H9 (cell line): ENCODE results near the gene NKAIN4. TPM values are rescaled to one million over a fixed set of nuclear protein-coding genes. Genes with fewer than 3 reads are reported as not detected.

Source experiments
- DNase-seq: peaks from one replicate; pipeline ENCODE4 v3.0.0-alpha.2; 2017
- H2AFZ ChIP-seq: one replicate; pipeline ENCODE4 v1.6.1; 2013; ENCODE audit warnings: mild to moderate bottlenecking, low read length, control low read depth, moderate library complexity
- H2AK5ac ChIP-seq: 2 replicates; pipeline ENCODE4 v1.6.1; 2013; ENCODE audit warnings: low read length, control low read depth, mixed read lengths; ENCODE audit not compliant: insufficient read length
- H2BK120ac ChIP-seq: one replicate; pipeline ENCODE4 v1.6.1; 2013; ENCODE audit warnings: low read depth, mild to moderate bottlenecking, low read length, control low read depth, inconsistent platforms; ENCODE audit not compliant: poor library complexity, severe bottlenecking
- H2BK12ac ChIP-seq: 2 replicates; pipeline ENCODE4 v1.6.1; 2013; ENCODE audit warnings: low read length, control low read depth, mixed read lengths, low read depth; ENCODE audit not compliant: insufficient read length
- H2BK15ac ChIP-seq: 2 replicates; pipeline ENCODE4 v1.6.1; 2013; ENCODE audit warnings: low read depth, low read length, control low read depth
- H2BK20ac ChIP-seq: one replicate; pipeline ENCODE4 v1.6.1; 2013; ENCODE audit warnings: low read depth, mild to moderate bottlenecking, low read length, control low read depth, inconsistent platforms; ENCODE audit not compliant: poor library complexity, severe bottlenecking
- H2BK5ac ChIP-seq: 2 replicates; pipeline ENCODE4 v1.6.1; 2013; ENCODE audit warnings: low read length, control low read depth, mixed read lengths; ENCODE audit not compliant: insufficient read length
- H3K14ac ChIP-seq: 2 replicates; pipeline ENCODE4 v1.6.1; 2013; ENCODE audit warnings: low read length, control low read depth; ENCODE audit not compliant: insufficient read depth
- H3K18ac ChIP-seq: 2 replicates; pipeline ENCODE4 v1.6.1; 2013; ENCODE audit warnings: low read depth, mild to moderate bottlenecking, mixed read lengths, low read length, control low read depth; ENCODE audit not compliant: insufficient read length
- H3K23ac ChIP-seq: 2 replicates; pipeline ENCODE4 v1.6.1; 2013; ENCODE audit warnings: low read length, control low read depth, mixed read lengths, low read depth; ENCODE audit not compliant: insufficient read length
- H3K23me2 ChIP-seq: 2 replicates; pipeline ENCODE4 v1.6.1; 2013; ENCODE audit warnings: low read depth, mild to moderate bottlenecking, mixed read lengths, low read length, control low read depth; ENCODE audit not compliant: insufficient read length, poor library complexity, severe bottlenecking
- H3K27ac ChIP-seq: 2 replicates; pipeline ENCODE4 v1.5.1; 2013; ENCODE audit warnings: low read length, control low read depth, mixed read lengths, low read depth; ENCODE audit not compliant: insufficient read length
- H3K27me3 ChIP-seq: 2 replicates; pipeline ENCODE4 v1.6.1; 2013; ENCODE audit warnings: low read length, control low read depth, inconsistent platforms; ENCODE audit not compliant: insufficient read depth
- H3K4ac ChIP-seq: 2 replicates; pipeline ENCODE4 v1.6.1; 2013; ENCODE audit warnings: low read depth, mild to moderate bottlenecking, control low read depth, inconsistent platforms, low read length, moderate library complexity
- H3K4me1 ChIP-seq: 2 replicates; pipeline ENCODE4 v1.6.1; 2013; ENCODE audit warnings: low read length, control low read depth, inconsistent platforms; ENCODE audit not compliant: insufficient read depth
- H3K4me2 ChIP-seq: 2 replicates; pipeline ENCODE4 v1.6.1; 2013; ENCODE audit warnings: low read length, control low read depth, mixed read lengths; ENCODE audit not compliant: insufficient read length, insufficient read depth
- H3K56ac ChIP-seq: 2 replicates; pipeline ENCODE4 v1.6.1; 2013; ENCODE audit warnings: low read depth, mild to moderate bottlenecking, mixed read lengths, low read length, control low read depth; ENCODE audit not compliant: insufficient read length
- H3K79me1 ChIP-seq: 2 replicates; pipeline ENCODE4 v1.6.1; 2013; ENCODE audit warnings: low read depth, mild to moderate bottlenecking, moderate library complexity, low read length, control low read depth, inconsistent platforms; ENCODE audit not compliant: insufficient read depth, poor library complexity, severe bottlenecking
- H3K79me2 ChIP-seq: 2 replicates; pipeline ENCODE4 v1.6.1; 2013; ENCODE audit warnings: low read length, control low read depth, inconsistent platforms; ENCODE audit not compliant: insufficient read depth
- H3K9ac ChIP-seq: 2 replicates; pipeline ENCODE4 v1.6.1; 2013; ENCODE audit warnings: low read length, control low read depth, mixed read lengths; ENCODE audit not compliant: insufficient read length; ENCODE audit errors: extremely low read depth
- H3K9me3 ChIP-seq: one replicate; pipeline ENCODE4 v1.6.1; 2013; ENCODE audit warnings: low read depth, low read length, inconsistent platforms; ENCODE audit not compliant: control insufficient read depth
- H3T11ph ChIP-seq: one replicate; pipeline ENCODE4 v1.6.1; 2013; ENCODE audit warnings: mild to moderate bottlenecking, low read length, control low read depth, inconsistent platforms
- H4K20me1 ChIP-seq: one replicate; pipeline ENCODE4 v1.6.1; 2013; ENCODE audit not compliant: control insufficient read depth, insufficient read length, insufficient read depth
- H4K5ac ChIP-seq: 2 replicates; pipeline ENCODE4 v1.6.1; 2013; ENCODE audit warnings: low read depth, mild to moderate bottlenecking, mixed read lengths, low read length, control low read depth; ENCODE audit not compliant: insufficient read length
- H4K8ac ChIP-seq: replicated peaks from 2 replicates; pipeline ENCODE4 v1.6.1; 2013; ENCODE audit warnings: low read length, control low read depth, mixed read lengths, low read depth; ENCODE audit not compliant: insufficient read length
- H4K91ac ChIP-seq: 2 replicates; pipeline ENCODE4 v1.6.1; 2013; ENCODE audit warnings: low read depth, mild to moderate bottlenecking, moderate library complexity, mixed read lengths, low read length, control low read depth; ENCODE audit not compliant: insufficient read length
- H3K27ac Mint-ChIP-seq, 3 experiments: 2 replicates in 2 of 3; 3 replicates in 1 of 3; pipeline ENCODE4 v1.8.0; 2020 to 2021; ENCODE audit warnings: mixed read lengths in 3 of 3, mild to moderate bottlenecking in 1 of 3, moderate library complexity in 1 of 3
- H3K27me3 Mint-ChIP-seq: 2 replicates; pipeline ENCODE4 v1.8.0; 2021; ENCODE audit warnings: low read depth, mild to moderate bottlenecking, moderate library complexity, mixed read lengths
- H3K36me3 Mint-ChIP-seq, 3 experiments: 2 replicates in 2 of 3; 3 replicates in 1 of 3; pipeline ENCODE4 v1.8.0; 2020 to 2021; ENCODE audit warnings: low read depth in 3 of 3, mixed read lengths in 3 of 3; ENCODE audit not compliant: insufficient read depth in 1 of 3
- H3K4me1 Mint-ChIP-seq, 2 experiments: 2 replicates each; pipeline ENCODE4 v1.8.0; 2020; ENCODE audit warnings: mixed read lengths in 2 of 2
- H3K4me3 Mint-ChIP-seq, 2 experiments: 2 replicates in 1 of 2; 3 replicates in 1 of 2; pipeline ENCODE4 v1.8.0; 2020 to 2021; ENCODE audit warnings: mild to moderate bottlenecking in 2 of 2, mixed read lengths in 2 of 2, moderate library complexity in 1 of 2
- H3K9me3 Mint-ChIP-seq, 2 experiments: 2 replicates in 1 of 2; 3 replicates in 1 of 2; pipeline ENCODE4 v1.8.0; 2020; ENCODE audit warnings: mild to moderate bottlenecking in 2 of 2, mixed read lengths in 2 of 2, moderate library complexity in 1 of 2
- CTCF ChIP-seq: fragments of 200-600 bp; sonication (generic); conservative IDR thresholded peaks from 3 replicates; pipeline ENCODE4 v1.8.0; 2021; ENCODE audit warnings: antibody characterized with exemption, mild to moderate bottlenecking
- WGBS: extraction: QIAGEN DNeasy Blood & Tissue Kit; methylation state at CpG from one replicate; pipeline ENCODE4 v1.1.7; 2013; ENCODE audit warnings: missing lambda C conversion rate, low lambda C conversion rate, mixed read lengths; ENCODE audit not compliant: insufficient read length; ENCODE audit errors: extremely low coverage; 5-methylcytosine and 5-hydroxymethylcytosine counted together
- total RNA-seq: library from RNA; stranded (reverse); gene quantifications from 2 replicates; pipeline ENCODE4 v1.2.1, GENCODE V29; 2021

Gene NKAIN4
- total RNA-seq, 1 experiment from 2014 or later: 20.9 TPM

- peaks cover 9% of the 10 kb centered on the region for H3K23me2 ChIP-seq
- H3K27ac Mint-ChIP-seq: no peak overlapping the region; a peak in 1 of 7 replicates
- H3K79me1 ChIP-seq: peaks cover 4% of the 10 kb centered on the region
- no peaks in the 10 kb centered on the region for H3K27me3 ChIP-seq
- WGBS: no CpG with 5 or more reads among the region's 7 CpGs
- peaks cover 17% of the 10 kb centered on the region; the same call in 1 of the 2 replicates for H3K79me2 ChIP-seq
- no peak overlapping the region for H2BK5ac ChIP-seq
- no peak overlapping the region for H2AK5ac ChIP-seq
- no peak overlapping the region for H3K56ac ChIP-seq
- H3K14ac ChIP-seq: no peak overlapping the region
- peaks cover 0 to 1% of the 10 kb centered on the region in 2 experiments; a peak in 1 of 5 replicates for H3K9me3 Mint-ChIP-seq
- H3K23ac ChIP-seq: no peak overlapping the region
- H2BK120ac ChIP-seq: no peak overlapping the region
- no peak overlapping the region for H3K9ac ChIP-seq
- no peak overlapping the region for H3T11ph ChIP-seq
- no peak overlapping the region for H3K18ac ChIP-seq
- no peak overlapping the region for H3K4me2 ChIP-seq
- no peak overlapping the region for H4K5ac ChIP-seq
- H3K9me3 ChIP-seq: no peaks in the 10 kb centered on the region
- peaks cover 27% of the 10 kb centered on the region for H3K27me3 Mint-ChIP-seq
- no peak overlapping the region for H4K91ac ChIP-seq
- no peak overlapping the region for H2BK20ac ChIP-seq
- H2BK15ac ChIP-seq: no peak overlapping the region
- no peak for TF ChIP-seq CTCF
- peaks cover 3% of the 10 kb centered on the region for H4K20me1 ChIP-seq
- H3K36me3 Mint-ChIP-seq: peaks cover 22 to 27% (median 26%) of the 10 kb centered on the region in 3 experiments; a peak in 6 of 7 replicates
- no peak overlapping the region for H3K4me3 Mint-ChIP-seq
- H2AFZ ChIP-seq: no peak overlapping the region
- H3K4me1 ChIP-seq: no peaks in the 10 kb centered on the region
- H2BK12ac ChIP-seq: no peak overlapping the region
- peaks cover 24 to 35% of the 10 kb centered on the region in 2 experiments for H3K4me1 Mint-ChIP-seq
- no peak for DNase-seq
- no peak overlapping the region for H4K8ac ChIP-seq
- no peak overlapping the region for H3K27ac ChIP-seq
- no peak overlapping the region for H3K4ac ChIP-seq
These were observed 36.6 kb downstream of the NKAIN4 start for GRCh38 chr20:63217706-63218105.
